T-helper 9 cell (primary cell): ENCODE data around the gene OSBPL1A.
"Not testable (repeated sequence)": the region's sequence is repeated elsewhere in the genome, so short reads cannot be mapped to it uniquely, and the experiment has no call there.

Experiments
- DNase-seq: peaks from one replicate; pipeline ENCODE4 v3.0.0-alpha.2; 2020

OSBPL1A gene

DNA sequence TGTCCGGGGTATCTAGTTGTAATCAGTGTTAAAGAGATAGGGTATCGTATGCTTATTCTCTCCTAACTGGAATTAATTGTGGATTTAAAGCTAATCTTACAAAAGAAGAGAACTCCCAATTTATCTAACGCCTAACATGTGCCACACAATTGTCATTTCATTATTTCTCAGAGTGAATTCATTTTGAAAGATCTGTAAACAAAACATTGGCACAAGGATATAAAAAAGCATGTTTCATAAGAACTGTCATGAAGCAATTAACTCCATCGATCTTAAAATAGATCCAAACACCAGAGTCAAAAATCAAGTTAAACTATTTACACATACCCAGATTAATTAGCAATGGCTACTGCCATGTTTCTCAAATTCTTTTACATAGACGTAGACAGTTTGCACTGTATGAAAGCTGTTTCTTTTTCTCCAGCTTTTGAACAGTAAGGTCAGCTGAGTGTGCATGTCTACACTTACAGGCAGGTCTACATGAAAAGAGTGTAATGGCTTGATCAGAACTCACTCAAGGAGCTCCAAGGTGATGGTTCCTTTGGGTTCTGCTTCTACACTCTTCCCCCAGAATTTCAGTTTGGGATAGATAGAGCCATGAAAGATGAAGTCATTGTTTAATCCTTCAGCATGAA, 220.0 kb downstream of the OSBPL1A start:
- DNase-seq, result no peak

DNA sequence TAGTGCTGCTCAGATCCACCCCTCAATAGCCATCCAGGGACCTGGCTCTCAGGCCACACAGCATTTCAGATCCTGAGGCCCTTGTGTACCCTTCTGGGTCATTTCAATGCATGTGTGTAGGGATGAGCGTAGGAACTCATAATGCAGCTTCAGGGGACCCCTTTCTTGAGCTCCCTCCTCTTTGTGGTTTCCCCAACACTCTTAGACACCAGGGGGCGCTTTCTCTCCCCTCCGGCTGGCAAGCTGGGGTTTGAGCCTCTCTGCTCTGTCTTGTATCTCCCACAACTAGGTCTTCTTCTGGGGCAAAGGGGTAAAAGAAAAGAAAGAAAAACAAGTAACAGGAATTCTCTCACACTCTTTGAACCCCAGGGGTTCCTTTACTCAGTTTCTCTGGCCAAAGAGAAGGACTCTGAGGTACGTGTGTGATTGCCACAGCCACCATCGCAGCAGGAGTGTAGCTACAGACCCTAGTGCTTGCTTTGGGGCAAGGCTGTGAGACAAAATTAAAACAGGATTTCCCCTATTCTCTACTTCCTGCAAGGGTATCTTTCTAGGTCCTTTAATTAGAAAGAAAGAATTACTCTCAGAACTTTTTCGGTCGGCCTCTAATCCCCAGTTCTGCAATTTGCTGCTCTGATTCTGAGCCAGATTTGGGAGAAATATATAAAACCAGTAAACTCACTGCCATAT, 220.8 kb downstream of the OSBPL1A start:
- peak; percentile 14 for DNase-seq

- DNase-seq, result no peak
These were observed 223.6 kb downstream of the OSBPL1A start for GRCh38 chr18:24173997-24174396.

- no peak for DNase-seq
These were observed 227.3 kb downstream of the OSBPL1A start for GRCh38 chr18:24170360-24170759.

- DNase-seq, result no peak
These were observed 229.1 kb downstream of the OSBPL1A start for GRCh38 chr18:24168496-24168895.

DNA sequence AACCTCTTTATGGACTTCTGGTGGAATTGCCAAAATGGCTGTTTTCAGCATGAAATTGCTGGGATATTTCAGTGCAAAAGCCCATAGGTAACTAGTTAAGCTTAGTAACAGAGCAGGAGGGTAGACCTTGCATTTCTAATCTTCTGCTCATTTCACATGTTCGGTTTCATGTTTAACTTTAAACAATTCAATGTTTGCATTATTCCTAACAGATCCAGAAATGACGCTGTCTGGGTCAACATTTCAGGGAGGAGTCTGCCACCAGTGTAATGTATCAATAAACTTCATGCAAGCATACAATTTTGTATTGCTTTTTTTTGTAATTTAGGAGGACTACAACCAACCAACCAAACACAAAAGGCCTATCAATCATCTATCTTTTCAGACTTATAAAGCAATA, 236.3 kb downstream of the OSBPL1A start:
- no peak for DNase-seq

GRCh38 chr18:24160086-24160485, 237.5 kb downstream of the OSBPL1A start:
- no peak for DNase-seq

GRCh38 chr18:24157855-24158254, 239.8 kb downstream of the OSBPL1A start:
- DNase-seq, result no peak

DNA sequence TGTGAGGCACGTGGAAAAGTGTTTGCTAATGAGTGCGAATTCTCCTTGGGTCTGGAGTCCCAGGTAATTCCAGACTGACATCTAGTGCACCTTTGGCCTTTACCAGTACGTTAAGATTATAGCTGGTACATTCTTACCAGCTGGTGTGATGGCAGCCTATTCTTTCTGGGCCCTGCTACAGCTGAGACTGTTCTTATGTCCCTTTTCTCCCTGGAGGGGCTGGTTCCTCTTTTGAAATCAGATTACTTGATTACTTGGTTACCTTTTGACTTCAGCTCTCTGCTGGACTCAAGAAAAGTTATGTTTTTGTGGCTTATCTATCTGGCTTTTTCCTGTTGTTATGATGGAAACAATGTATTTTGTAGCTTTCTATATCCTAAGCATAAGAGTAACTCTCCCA, 244.2 kb downstream of the OSBPL1A start:
- DNase-seq, result no peak

GRCh38 chr18:24149591-24149990, 248.0 kb downstream of the OSBPL1A start:
- DNase-seq, result not testable (repeated sequence)

GRCh38 chr18:24142376-24142775, 255.2 kb downstream of the OSBPL1A start:
- DNase-seq, result no peak

- no peak for DNase-seq
These were observed 256.9 kb downstream of the OSBPL1A start for GRCh38 chr18:24140697-24141096.

- DNase-seq, result peak; percentile 76
These were observed 258.6 kb downstream of the OSBPL1A start, which contains the start of gene CABYR for GRCh38 chr18:24138789-24139616. Gene CABYR, plus strand, starts transcription at chr18:24139062. Its CDS starts 4,053 bp downstream, at chr18:24143115.

GRCh38 chr18:24138409-24138788, 259.2 kb downstream of the OSBPL1A start:
- no peak for DNase-seq

GRCh38 chr18:24136967-24137373, 260.7 kb downstream of the OSBPL1A start:
- DNase-seq, result no peak

DNA sequence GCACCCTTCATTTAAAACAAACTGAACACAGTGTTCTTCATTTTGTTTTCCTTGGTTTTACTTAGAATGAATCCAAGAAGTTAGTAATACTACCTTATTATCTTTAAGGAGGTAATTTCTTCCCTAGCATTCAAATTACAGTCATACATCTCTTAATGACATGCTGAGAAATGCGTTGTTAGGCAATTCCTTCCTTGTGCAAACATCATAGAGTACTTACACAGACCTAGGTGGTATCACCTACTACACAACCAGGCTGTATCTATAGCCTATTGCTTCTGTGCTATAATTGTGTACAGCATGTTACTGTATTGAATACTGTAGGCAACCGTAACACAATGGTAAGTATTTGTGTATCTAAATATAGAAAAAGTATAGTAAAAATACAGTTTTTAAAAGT, 267.1 kb downstream of the OSBPL1A start:
- no peak for DNase-seq

GRCh38 chr18:24128700-24129099, 268.9 kb downstream of the OSBPL1A start:
- no peak for DNase-seq

- no peak for DNase-seq
These were observed 269.9 kb downstream of the OSBPL1A start for GRCh38 chr18:24127735-24128134.

DNA sequence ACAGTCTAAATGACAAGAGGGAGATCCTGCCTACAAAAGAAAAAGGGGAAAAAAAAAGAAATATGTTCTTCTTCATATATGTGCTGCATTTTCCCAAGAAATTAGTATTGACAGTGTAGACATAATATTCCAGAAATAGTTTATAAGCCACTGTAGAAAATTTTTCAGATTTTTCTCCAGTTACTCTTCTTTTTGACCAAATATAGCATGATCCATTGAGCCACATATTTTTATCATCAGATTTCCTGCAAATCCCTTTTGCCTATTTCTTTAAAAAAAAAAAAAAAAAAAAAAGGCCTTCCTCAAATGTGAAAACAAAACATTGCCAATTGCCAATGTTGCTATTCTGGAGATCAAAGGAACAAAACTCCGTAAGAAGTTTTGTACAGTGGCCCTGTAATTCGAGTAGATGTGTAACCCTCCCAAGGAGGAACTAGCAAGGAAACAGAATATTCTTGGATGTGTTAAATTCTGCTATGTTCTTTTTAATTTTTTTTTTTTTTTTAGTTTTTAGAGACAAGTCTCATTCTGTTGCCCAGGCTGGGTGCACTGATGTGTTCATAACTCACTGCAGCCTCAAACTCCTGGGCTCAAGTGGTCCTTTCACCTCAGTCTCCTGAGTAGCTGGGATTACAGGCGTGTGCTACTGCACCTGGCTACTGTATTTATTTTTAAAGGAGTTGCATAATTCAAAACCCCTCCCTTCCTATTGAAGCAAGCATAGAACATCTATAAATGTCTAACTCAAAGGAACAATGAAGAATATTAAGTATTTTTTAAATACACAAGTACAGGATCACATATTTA, 271.3 kb downstream of the OSBPL1A start:
- DNase-seq, result no peak

DNA sequence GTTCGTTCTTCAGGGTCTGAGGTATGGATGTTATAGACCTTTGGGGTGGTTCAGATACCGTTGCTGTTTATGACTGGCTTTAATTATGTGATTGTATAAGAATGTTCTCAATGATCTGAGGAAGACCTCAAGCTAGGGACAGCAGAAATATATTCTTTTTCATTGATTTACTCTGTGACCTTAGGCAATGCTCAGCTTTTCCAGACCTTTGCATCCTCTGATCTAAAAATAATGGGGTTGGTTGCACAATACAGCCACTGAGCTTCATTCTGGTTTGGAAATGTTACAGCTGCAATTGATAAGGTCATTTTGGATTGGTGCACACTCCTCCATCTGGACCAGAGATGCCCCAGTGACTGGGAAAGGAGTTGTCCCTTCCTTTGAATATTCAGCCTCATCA, 276.0 kb downstream of the OSBPL1A start:
- no peak for DNase-seq

DNA sequence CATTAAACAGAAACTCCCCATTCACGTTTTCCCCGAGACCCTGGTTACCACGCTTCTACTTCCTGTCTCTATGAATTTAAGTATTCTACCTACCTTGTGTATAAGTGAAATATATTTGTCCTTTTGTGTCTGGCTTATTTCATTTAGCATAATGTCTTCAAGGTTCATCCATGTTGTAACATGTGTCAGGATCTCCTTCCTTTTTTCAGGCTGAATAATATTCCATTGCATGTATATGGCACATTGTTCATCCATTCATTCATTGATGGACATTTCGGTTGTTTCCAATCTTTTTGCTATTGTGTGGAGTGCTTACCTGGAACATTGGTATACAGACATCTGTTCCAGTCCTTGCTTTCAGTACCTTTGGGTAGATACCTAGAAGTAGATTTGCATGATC, 276.9 kb downstream of the OSBPL1A start:
- DNase-seq, result no peak

DNA sequence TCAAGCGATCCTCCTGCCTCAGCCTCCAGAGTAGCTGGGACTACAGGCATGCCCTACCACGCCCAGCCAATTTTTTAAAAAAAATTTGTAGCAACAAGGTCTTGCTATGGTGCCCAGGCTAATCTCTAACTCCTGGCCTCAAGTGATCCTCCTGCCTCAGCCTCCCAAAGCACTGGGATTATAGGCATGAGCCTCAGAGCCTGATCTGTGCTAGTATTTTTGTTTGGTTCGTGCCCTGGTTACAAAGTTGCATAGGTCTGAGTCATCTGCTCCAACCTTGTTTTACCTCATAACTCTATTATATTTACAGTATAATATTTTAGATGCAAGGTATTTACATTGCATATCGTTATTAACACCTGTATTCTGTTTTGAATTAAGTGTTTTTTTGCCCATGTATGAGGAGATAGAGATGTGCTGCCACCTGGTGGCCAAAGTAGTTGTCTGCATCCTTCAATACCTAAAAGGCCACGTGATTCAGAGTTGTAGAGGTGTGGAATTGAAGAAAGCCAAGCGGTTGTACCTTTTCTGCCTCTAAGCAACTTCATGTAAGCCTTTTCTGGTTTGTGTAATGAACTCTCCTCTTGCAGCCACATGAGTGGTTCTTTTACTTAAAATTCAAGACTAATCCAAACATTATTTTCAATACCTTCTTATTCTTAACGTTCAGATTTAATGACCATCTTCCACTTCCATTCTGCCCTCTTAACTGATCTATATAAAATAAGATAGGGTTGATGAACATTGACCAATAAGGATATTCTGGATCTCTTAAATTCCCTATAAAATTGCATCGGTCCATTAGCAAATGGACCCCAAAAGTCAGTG, 278.7 kb downstream of the OSBPL1A start:
- DNase-seq, result peak; percentile 76
